Regular cardiac myocyte (primary cell): Measurements from ENCODE around the gene KATNAL2. TPM values are rescaled to one million over a fixed set of nuclear protein-coding genes. Genes with fewer than 3 reads are reported as not detected.

Experiments
- total RNA-seq: library from RNA; depleted of rRNA; stranded (reverse); fragments of >200 nt; gene quantifications from 2 replicates; pipeline ENCODE4 v1.2.3, GENCODE V29; 2014

KATNAL2 gene
- 0.96 and 2.5 TPM in 2 replicates for total RNA-seq

GRCh38 chr18:46917108-46917802 is at the start of gene KATNAL2, which contains the start of gene PIAS2:
KATNAL2 (plus strand) TSS chr18:46917602; CDS start chr18:46946873, 29,271 bp downstream.
PIAS2 (minus strand) TSS chr18:46917507; CDS start chr18:46917345, 162 bp downstream.

GRCh38 chr18:47035156-47035671 is 117.8 kb downstream of the KATNAL2 start, which contains the start of gene ELOA2:
ELOA2 (minus strand) TSS chr18:47035621; CDS start chr18:47035264, 357 bp downstream.

GRCh38 chr18:47150029-47150823 is 232.8 kb downstream of the KATNAL2 start, which contains the start of gene HDHD2:
HDHD2 (minus strand) TSS chr18:47150500; CDS start chr18:47136439, 14,061 bp downstream.

Other genes starting within 250 kb of the KATNAL2 start
- gene ST8SIA5, start 160.5 kb upstream of the KATNAL2 start, total RNA-seq, result not detected in 2 replicates
- gene PIAS2, start 95 bp upstream of the KATNAL2 start, total RNA-seq, result 15.0 and 23.1 TPM in 2 replicates
- gene ELOA2, start 118.0 kb downstream of the KATNAL2 start, total RNA-seq, result not detected in 2 replicates
- gene HDHD2, start 232.9 kb downstream of the KATNAL2 start, total RNA-seq, result 14.7 and 22.8 TPM in 2 replicates